ENCODE measurements around the gene PROSER2.

Gene PROSER2

DNA sequence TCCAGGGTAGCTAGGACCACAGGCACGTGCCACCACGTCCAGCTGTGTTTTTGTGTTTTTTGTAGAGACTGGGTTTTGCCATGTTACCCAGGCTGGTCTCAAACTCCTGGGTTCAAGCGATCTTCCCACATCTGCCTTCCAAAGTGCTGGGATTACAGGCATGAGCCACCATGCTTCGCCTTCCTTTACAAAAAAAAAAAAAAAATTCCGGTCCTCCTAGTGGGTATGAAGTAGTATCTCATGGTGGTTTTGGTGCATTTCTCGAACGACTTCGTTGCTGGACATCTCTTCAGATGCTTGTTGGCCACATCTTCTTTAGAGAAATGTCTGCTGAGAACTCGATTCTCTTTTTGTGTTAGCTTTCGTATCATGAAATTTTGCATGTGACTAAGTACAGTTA, 3.9 kb downstream of the PROSER2 start:
- H4K20me1 ChIP-seq (ENCODE audit: insufficient read depth, low read length) = no peaks in the 10 kb centered on the region
- H3F3A ChIP-seq (ENCODE audit: insufficient read depth, low read length) = no peaks in the 10 kb centered on the region
- no peak for TF ChIP-seq EZH2 (optimal IDR thresholded peaks at IDR 0.05; ENCODE audit: low read depth, low read length)
- TF ChIP-seq, protein P1, sequence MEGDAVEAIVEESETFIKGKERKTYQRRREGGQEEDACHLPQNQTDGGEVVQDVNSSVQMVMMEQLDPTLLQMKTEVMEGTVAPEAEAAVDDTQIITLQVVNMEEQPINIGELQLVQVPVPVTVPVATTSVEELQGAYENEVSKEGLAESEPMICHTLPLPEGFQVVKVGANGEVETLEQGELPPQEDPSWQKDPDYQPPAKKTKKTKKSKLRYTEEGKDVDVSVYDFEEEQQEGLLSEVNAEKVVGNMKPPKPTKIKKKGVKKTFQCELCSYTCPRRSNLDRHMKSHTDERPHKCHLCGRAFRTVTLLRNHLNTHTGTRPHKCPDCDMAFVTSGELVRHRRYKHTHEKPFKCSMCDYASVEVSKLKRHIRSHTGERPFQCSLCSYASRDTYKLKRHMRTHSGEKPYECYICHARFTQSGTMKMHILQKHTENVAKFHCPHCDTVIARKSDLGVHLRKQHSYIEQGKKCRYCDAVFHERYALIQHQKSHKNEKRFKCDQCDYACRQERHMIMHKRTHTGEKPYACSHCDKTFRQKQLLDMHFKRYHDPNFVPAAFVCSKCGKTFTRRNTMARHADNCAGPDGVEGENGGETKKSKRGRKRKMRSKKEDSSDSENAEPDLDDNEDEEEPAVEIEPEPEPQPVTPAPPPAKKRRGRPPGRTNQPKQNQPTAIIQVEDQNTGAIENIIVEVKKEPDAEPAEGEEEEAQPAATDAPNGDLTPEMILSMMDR (IDR thresholded peaks at IDR 0.05; ENCODE audit: low read length) = no peak
- no peak for TF ChIP-seq EZH2phosphoT487 (IDR thresholded peaks at IDR 0.05; ENCODE audit: low read length)
- H3K9me3 ChIP-seq (replicated peaks; ENCODE audit: insufficient read depth, low read length) = no peaks in the 10 kb centered on the region
- no peak overlapping the region for H3K27ac ChIP-seq (ENCODE audit: low read length)
- H3K9me2 ChIP-seq (replicated peaks; ENCODE audit: insufficient read depth, low read length) = no peaks in the 10 kb centered on the region
- no peaks in the 10 kb centered on the region for H3K36me3 ChIP-seq (replicated peaks; ENCODE audit: insufficient read depth, low read length)
- peaks cover 25% of the 10 kb centered on the region for H3K27me3 ChIP-seq (replicated peaks; ENCODE audit: insufficient read depth, low read length)
- DNase-seq = no peak
- H2AFZ ChIP-seq (ENCODE audit: low read length) = no peak overlapping the region
- H3K4me3 ChIP-seq (ENCODE audit: low read length) = no peak overlapping the region
- no peaks in the 10 kb centered on the region for H3K79me2 ChIP-seq (ENCODE audit: low read length)
- no peak overlapping the region for H3K9ac ChIP-seq (ENCODE audit: low read length)
- H3K4me2 ChIP-seq (ENCODE audit: low read depth, low read length) = no peak overlapping the region
- H3K4me1 ChIP-seq (ENCODE audit: low read length) = no peaks in the 10 kb centered on the region

DNA sequence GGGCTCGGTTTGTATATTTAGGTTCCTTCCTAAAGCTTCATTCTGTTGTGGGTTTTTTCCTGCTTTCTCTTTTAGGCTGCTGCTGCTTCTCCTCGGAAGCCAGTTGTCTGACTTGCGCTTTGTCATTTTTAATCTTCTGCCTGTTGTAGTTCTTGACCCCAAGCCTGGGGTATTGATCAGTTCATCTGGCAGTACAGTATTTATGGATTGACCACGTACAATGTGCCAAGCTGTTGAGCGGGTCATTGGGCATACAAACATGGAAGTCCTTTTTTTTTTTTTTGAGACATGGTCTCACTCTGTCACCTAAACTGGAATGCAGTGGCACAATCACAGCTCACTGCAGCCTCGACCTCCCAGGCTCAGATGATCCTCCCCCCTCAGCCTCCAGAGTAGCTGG, 4.3 kb downstream of the PROSER2 start:
- no peak overlapping the region for H3K4me3 ChIP-seq (ENCODE audit: low read length)
- H3K27ac ChIP-seq (ENCODE audit: low read length) = no peak overlapping the region

DNA sequence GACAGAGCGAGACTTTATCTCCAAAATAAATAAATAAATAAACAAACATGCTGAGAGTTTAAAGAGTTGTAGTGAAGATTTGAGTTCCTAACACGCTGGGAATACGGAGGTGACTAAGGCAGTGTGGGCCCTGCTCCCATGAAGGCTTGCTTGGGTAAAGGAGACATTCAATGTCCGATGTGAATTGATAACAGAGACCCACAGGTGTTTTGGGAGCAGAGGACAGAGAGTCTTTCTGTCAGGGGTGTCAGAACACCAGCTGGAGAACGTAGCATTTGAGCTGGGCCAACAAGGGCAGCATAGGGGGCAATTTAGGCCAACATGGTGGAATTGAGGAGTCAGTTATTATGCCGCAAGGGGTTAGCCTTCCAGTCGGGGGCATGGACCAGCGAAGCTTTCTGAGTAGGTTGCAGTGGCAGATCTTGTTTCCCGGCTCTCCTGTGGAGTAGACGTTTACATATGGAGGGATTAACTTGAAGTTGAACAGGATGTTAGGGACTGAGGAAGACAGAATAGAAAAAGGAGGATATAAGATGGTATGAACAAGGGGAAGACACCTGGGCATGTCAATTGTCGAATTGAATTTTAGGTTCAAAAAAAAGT, 5.6 kb downstream of the PROSER2 start:
- H3K79me2 ChIP-seq (ENCODE audit: low read length) = no peaks in the 10 kb centered on the region
- H4K20me1 ChIP-seq (ENCODE audit: insufficient read depth, low read length) = no peaks in the 10 kb centered on the region
- peaks cover 22% of the 10 kb centered on the region for H3K27me3 ChIP-seq (replicated peaks; ENCODE audit: insufficient read depth, low read length)
- H3K4me3 ChIP-seq (ENCODE audit: low read length) = no peak overlapping the region
- TF ChIP-seq, protein P1 (IDR thresholded peaks at IDR 0.05; ENCODE audit: low read length) = no peak
- TF ChIP-seq EZH2 (optimal IDR thresholded peaks at IDR 0.05; ENCODE audit: low read depth, low read length) (no peak), EZH2phosphoT487 (IDR thresholded peaks at IDR 0.05; ENCODE audit: low read length) (no peak)
- no peak for DNase-seq
- H3K9ac ChIP-seq (ENCODE audit: low read length) = no peak overlapping the region
- no peaks in the 10 kb centered on the region for H3K36me3 ChIP-seq (replicated peaks; ENCODE audit: insufficient read depth, low read length)
- H3F3A ChIP-seq (ENCODE audit: insufficient read depth, low read length) = no peaks in the 10 kb centered on the region
- H3K9me2 ChIP-seq (replicated peaks; ENCODE audit: insufficient read depth, low read length) = no peaks in the 10 kb centered on the region
- H3K4me1 ChIP-seq (ENCODE audit: low read length) = no peaks in the 10 kb centered on the region
- no peak overlapping the region for H2AFZ ChIP-seq (ENCODE audit: low read length)
- H3K4me2 ChIP-seq (ENCODE audit: low read depth, low read length) = no peak overlapping the region
- H3K27ac ChIP-seq (ENCODE audit: low read length) = no peak overlapping the region
- H3K9me3 ChIP-seq (replicated peaks; ENCODE audit: insufficient read depth, low read length) = no peaks in the 10 kb centered on the region

More for the DNA sequence above, 4.3 kb downstream of the PROSER2 start:
- no peak overlapping the region for H2AFZ ChIP-seq (ENCODE audit: low read length)
- no peaks in the 10 kb centered on the region for H3K79me2 ChIP-seq (ENCODE audit: low read length)
- TF ChIP-seq EZH2phosphoT487 (IDR thresholded peaks at IDR 0.05; ENCODE audit: low read length) = no peak
- TF ChIP-seq, protein P1 (IDR thresholded peaks at IDR 0.05; ENCODE audit: low read length) = no peak
- TF ChIP-seq EZH2 (optimal IDR thresholded peaks at IDR 0.05; ENCODE audit: low read depth, low read length) = no peak
- H3K9me3 ChIP-seq (replicated peaks; ENCODE audit: insufficient read depth, low read length) = no peaks in the 10 kb centered on the region
- no peaks in the 10 kb centered on the region for H3F3A ChIP-seq (ENCODE audit: insufficient read depth, low read length)
- H3K4me1 ChIP-seq (ENCODE audit: low read length) = no peaks in the 10 kb centered on the region
- no peaks in the 10 kb centered on the region for H4K20me1 ChIP-seq (ENCODE audit: insufficient read depth, low read length)
- no peak for DNase-seq
- H3K36me3 ChIP-seq (replicated peaks; ENCODE audit: insufficient read depth, low read length) = no peaks in the 10 kb centered on the region
- H3K9me2 ChIP-seq (replicated peaks; ENCODE audit: insufficient read depth, low read length) = no peaks in the 10 kb centered on the region
- H3K4me2 ChIP-seq (ENCODE audit: low read depth, low read length) = no peak overlapping the region
- H3K27me3 ChIP-seq (replicated peaks; ENCODE audit: insufficient read depth, low read length) = peaks cover 25% of the 10 kb centered on the region
- no peak overlapping the region for H3K9ac ChIP-seq (ENCODE audit: low read length)

Data from MM.1S (cell line).